ENCODE data around the gene SRP72.

The SRP72 gene

GRCh38 chr4:56511098-56511497, 43.7 kb downstream of the SRP72 start:
- no peak for TF ChIP-seq CTCF (IDR thresholded peaks at IDR 0.05; ENCODE audit: control extremely low read depth, extremely low read depth, low read depth, missing control alignments)
- no peak for DNase-seq (ENCODE audit: extremely low spot score)
- CTCF ChIA-PET, result interaction anchor here (0.9 kb wide), 1 partner anchor 30 kb away, joined by 3 read pairs; no protein-coding TSS in a partner anchor
- POLR2A ChIA-PET, result no interaction called here

DNA sequence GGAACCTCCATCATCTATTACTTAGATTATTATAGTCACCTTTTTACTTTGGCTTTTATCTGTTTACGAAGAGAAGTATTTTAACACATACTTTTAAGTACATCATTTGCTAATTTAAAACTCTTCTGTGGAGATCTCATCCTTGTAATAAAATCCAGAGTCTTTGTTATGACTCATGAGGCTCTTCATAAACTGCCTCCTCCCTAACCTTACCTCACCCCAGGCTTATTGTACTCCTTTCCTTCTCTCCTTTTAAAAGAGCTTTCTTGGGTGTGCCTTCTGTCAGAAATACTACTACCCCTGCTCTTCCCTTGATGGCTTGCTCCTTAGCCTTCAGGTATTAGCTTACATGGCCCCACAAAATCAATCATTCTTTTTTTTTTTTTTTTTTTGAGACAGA, 44.7 kb downstream of the SRP72 start:
- POLR2A ChIA-PET, result no interaction called here
- CTCF ChIA-PET, result no interaction called here
- no peak for DNase-seq (ENCODE audit: extremely low spot score)
- TF ChIP-seq CTCF (IDR thresholded peaks at IDR 0.05; ENCODE audit: control extremely low read depth, extremely low read depth, low read depth, missing control alignments), result no peak

DNA sequence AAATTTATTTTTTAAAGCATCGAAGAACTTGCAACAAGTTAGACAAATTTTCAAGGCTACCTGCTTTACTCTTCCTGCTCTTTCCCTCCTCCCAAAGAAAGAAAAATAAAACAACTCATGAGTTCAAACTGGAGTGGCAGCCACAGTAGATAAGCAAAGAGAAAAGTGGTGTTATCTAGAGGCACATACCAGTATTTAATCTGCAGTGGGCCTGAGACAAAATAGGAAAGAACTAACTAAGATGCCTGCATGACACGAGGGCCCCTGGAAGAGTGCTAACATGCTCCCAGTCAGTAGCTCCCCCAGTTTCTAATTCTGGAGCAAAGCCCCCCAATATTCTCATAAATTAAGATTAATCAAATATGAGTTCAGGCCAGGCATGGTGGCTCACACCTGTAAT, 46.1 kb downstream of the SRP72 start:
- DNase-seq (ENCODE audit: extremely low spot score), result no peak
- CTCF ChIA-PET, result no interaction called here
- POLR2A ChIA-PET, result no interaction called here
- TF ChIP-seq CTCF (IDR thresholded peaks at IDR 0.05; ENCODE audit: control extremely low read depth, extremely low read depth, low read depth, missing control alignments), result no peak

DNA sequence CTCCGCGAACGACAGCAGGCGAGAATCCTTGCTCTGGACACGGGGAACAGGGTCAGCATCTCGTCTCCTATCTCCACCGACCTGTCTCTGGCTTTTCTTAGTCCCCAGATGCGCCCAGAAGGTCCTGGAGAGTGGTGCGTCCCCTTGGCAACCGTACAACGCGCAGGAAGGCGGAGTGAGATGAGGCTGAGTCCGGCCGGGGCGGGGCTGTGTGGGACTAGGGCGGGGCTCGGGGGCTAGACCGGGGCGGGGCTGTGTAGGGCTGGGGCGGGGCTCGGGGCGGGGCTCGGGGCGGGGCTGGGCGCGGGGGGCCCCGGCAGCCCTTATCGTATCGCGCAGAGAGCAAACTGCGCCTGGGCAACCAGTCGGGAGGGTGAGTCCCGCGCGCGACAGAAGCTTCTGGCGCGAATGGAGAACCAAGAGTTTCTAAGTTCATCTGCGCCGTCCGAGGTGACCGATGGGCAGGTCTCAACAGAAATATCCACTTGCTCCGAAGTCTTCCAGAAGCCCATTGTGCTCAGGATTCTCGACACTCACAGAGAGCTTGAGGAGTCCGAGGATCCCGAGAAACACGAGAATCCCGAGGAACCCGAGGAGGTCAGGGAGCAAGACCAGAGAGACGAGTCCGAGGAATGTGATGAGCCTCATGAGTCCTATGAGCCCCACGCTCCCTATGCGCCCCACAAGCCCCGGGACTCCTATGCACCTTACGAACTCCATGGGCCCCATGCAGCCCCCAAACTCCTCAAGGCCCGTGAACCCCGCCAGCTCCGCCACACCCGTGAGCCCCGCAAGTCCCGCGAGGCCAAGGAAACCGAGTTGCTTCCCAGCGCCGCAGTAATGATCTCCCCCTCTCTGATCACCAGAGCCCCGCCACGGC, 63.1 kb downstream of the SRP72 start:
- no peak for TF ChIP-seq CTCF (IDR thresholded peaks at IDR 0.05; ENCODE audit: control extremely low read depth, extremely low read depth, low read depth, missing control alignments)
- peak; percentile 83 for DNase-seq (ENCODE audit: extremely low spot score)
- CTCF ChIA-PET, result interaction anchor here (1.0 to 1.9 kb wide), 3 partner anchors 10 to 269 kb away, joined by 3 to 9 read pairs (median 3); no protein-coding TSS in a partner anchor
- POLR2A ChIA-PET, result no interaction called here

DNA sequence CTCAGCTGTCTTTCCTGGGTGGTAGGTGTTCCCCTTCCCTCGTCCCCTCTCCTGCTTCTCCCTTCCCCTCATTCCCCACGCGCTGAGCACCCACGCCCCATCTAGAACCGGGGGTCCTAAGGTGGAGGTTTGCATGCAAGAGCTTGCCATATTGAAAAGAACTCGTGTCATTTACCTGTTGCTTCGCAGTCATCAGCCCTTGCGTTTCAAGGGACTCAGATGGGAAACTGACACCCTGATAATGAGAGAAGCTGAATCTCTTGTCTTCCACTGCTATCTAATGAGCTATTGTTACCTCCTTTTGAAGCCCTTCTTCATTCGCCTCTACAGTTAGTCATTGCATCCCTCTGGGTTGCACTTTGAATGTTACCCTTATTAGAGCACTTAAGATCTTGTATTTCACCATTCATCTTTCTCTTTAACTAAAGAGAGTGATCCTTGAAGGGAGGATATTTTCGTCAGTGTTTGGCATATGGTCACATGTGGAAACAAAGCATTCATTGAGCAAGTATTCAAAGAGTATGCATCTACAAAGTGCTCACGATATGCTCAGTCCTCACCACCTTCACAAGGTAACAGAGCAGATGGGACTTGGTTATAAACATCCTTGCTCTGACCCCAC, 63.8 kb downstream of the SRP72 start:
- TF ChIP-seq CTCF (IDR thresholded peaks at IDR 0.05; ENCODE audit: control extremely low read depth, extremely low read depth, low read depth, missing control alignments), result no peak
- CTCF ChIA-PET, result interaction anchor here (1.0 to 1.9 kb wide), 2 partner anchors 13 to 269 kb away, joined by 3 to 9 read pairs; no protein-coding TSS in a partner anchor
- POLR2A ChIA-PET, result no interaction called here

DNA sequence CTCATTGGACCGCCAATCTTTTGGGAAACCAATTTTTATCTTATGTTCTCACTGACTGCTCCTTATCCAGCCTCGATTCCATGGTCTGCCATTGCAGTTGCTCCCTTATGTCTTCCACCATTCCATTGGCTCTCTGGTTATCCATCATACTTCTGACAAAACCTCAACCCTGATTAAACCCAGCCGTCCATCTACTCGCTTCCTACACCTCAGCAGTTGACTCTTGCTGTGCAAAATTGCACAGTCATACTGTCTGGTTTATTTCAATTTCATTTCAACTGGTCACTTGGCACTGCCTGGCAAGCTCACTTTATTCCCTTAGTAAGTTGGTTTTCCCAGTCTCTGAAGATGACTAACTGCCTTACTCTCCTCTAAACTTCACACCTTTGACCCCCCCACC, 64.4 kb downstream of the SRP72 start:
- TF ChIP-seq CTCF (IDR thresholded peaks at IDR 0.05; ENCODE audit: control extremely low read depth, extremely low read depth, low read depth, missing control alignments), result no peak
- ChIA-PET CTCF (no interaction called here), POLR2A (no interaction called here)
- no peak for DNase-seq (ENCODE audit: extremely low spot score)

More for the DNA sequence above, 63.8 kb downstream of the SRP72 start:
- no peak for DNase-seq (ENCODE audit: extremely low spot score)

Measured in GM10248 (cell line).